GM23338 (cell line): ENCODE data around the gene MRPS11. TPM values are rescaled to one million over a fixed set of nuclear protein-coding genes. Genes with fewer than 3 reads are reported as not detected.

Experiments
- ATAC-seq: fragments of 200-7000 bp; cut with Tn5 transposase; 3 replicates; pipeline ENCODE4 v1.9.1; 2020
- DNase-seq: peaks from one replicate; pipeline ENCODE4 v3.0.0-alpha.2; 2015; ENCODE audit warnings: low spot score
- H2AFZ ChIP-seq: fragments of 200-600 bp; sonication (generic); 2 replicates; pipeline ENCODE4 v1.8.0; 2016; ENCODE audit warnings: antibody characterized with exemption, mild to moderate bottlenecking, moderate library complexity
- H3F3A ChIP-seq: fragments of 200-600 bp; sonication (generic); replicated peaks from 2 replicates; pipeline ENCODE4 v1.8.0; 2017; ENCODE audit warnings: antibody characterized with exemption, mixed run types, low read depth
- H3K27ac ChIP-seq: fragments of 200-600 bp; sonication (generic); 2 replicates; pipeline ENCODE4 v1.6.1; 2016; ENCODE audit warnings: low read depth
- H3K27me3 ChIP-seq: fragments of 200-600 bp; sonication (generic); 2 replicates; pipeline ENCODE4 v1.8.0; 2016; ENCODE audit warnings: mild to moderate bottlenecking, mixed run types, moderate library complexity; ENCODE audit not compliant: insufficient read depth
- H3K36me3 ChIP-seq: fragments of 200-600 bp; sonication (generic); 2 replicates; pipeline ENCODE4 v1.8.0; 2016; ENCODE audit warnings: mild to moderate bottlenecking; ENCODE audit not compliant: insufficient read depth
- H3K4me1 ChIP-seq: fragments of 200-600 bp; sonication (generic); 2 replicates; pipeline ENCODE4 v1.8.0; 2016; ENCODE audit warnings: mild to moderate bottlenecking, moderate library complexity; ENCODE audit not compliant: insufficient read depth
- H3K4me2 ChIP-seq: fragments of 200-600 bp; sonication (generic); 2 replicates; pipeline ENCODE4 v1.7.1; 2017; ENCODE audit warnings: mixed run types
- H3K4me3 ChIP-seq: fragments of 200-600 bp; sonication (generic); 2 replicates; pipeline ENCODE4 v1.6.1; 2016; ENCODE audit warnings: mixed run types
- H3K79me2 ChIP-seq: fragments of 200-600 bp; sonication (generic); replicated peaks from 2 replicates; pipeline ENCODE4 v1.8.0; 2017; ENCODE audit warnings: mild to moderate bottlenecking; ENCODE audit not compliant: insufficient read depth
- H3K9me2 ChIP-seq: fragments of 200-600 bp; sonication (generic); 2 replicates; pipeline ENCODE4 v1.8.0; 2017; ENCODE audit not compliant: insufficient read depth
- H4K20me1 ChIP-seq: fragments of 200-600 bp; sonication (generic); replicated peaks from 2 replicates; pipeline ENCODE4 v1.8.0; 2017; ENCODE audit warnings: mild to moderate bottlenecking; ENCODE audit not compliant: insufficient read depth
- H3K27ac Mint-ChIP-seq: 2 replicates; pipeline ENCODE4 v1.8.0; 2020; ENCODE audit warnings: inconsistent platforms, mild to moderate bottlenecking, moderate library complexity, mixed read lengths
- H3K27me3 Mint-ChIP-seq: 3 replicates; pipeline ENCODE4 v1.8.0; 2022; ENCODE audit warnings: low read depth, mild to moderate bottlenecking, moderate library complexity, mixed read lengths, inconsistent platforms; ENCODE audit not compliant: insufficient read depth, poor library complexity
- H3K36me3 Mint-ChIP-seq: 3 replicates; pipeline ENCODE4 v1.8.0; 2021; ENCODE audit warnings: low read depth, mild to moderate bottlenecking, inconsistent platforms, moderate library complexity, mixed read lengths
- H3K4me1 Mint-ChIP-seq: 3 replicates; pipeline ENCODE4 v1.8.0; 2020; ENCODE audit warnings: mild to moderate bottlenecking, inconsistent platforms, mixed read lengths
- H3K4me3 Mint-ChIP-seq: 3 replicates; pipeline ENCODE4 v1.8.0; 2021; ENCODE audit warnings: moderate library complexity, mild to moderate bottlenecking, inconsistent platforms, mixed read lengths
- H3K9me3 Mint-ChIP-seq: 3 replicates; pipeline ENCODE4 v1.8.0; 2020; ENCODE audit warnings: moderate library complexity, mild to moderate bottlenecking, inconsistent platforms, mixed read lengths
- CREB1 ChIP-seq: fragments of 250-450 bp; sonication (Bioruptor Pico); IDR thresholded peaks from 2 replicates; pipeline ENCODE4 v1.5.0; 2020; ENCODE audit warnings: low read depth, mild to moderate bottlenecking, moderate library complexity
- EZH2phosphoT487 ChIP-seq: fragments of 200-600 bp; sonication (generic); IDR thresholded peaks from one replicate; pipeline ENCODE4 v1.8.1; 2018; ENCODE audit warnings: antibody characterized with exemption; ENCODE audit not compliant: unreplicated experiment
- JUNB ChIP-seq: IDR thresholded peaks from one replicate; pipeline ENCODE4 v1.6.1; 2016; ENCODE audit warnings: antibody characterized with exemption; ENCODE audit not compliant: unreplicated experiment
- NANOG ChIP-seq: IDR thresholded peaks from 2 replicates; pipeline ENCODE4 v1.6.1; 2016; ENCODE audit warnings: antibody characterized with exemption, borderline replicate concordance
- POLR2AphosphoS5 ChIP-seq: IDR thresholded peaks from 2 replicates; pipeline ENCODE4 v1.6.1; 2016; ENCODE audit warnings: antibody characterized with exemption, low read depth
- REST ChIP-seq: IDR thresholded peaks from one replicate; pipeline ENCODE4 v1.6.1; 2018; ENCODE audit warnings: antibody characterized with exemption; ENCODE audit not compliant: unreplicated experiment
- STAT1 ChIP-seq: IDR thresholded peaks from one replicate; pipeline ENCODE4 v1.6.1; 2016; ENCODE audit warnings: antibody characterized with exemption; ENCODE audit not compliant: unreplicated experiment
- ZNF114 ChIP-seq: fragments of 250-450 bp; sonication (Bioruptor Pico); IDR thresholded peaks from 2 replicates; pipeline ENCODE4 v1.5.0; 2020; ENCODE audit warnings: mild to moderate bottlenecking, moderate library complexity
- ZNF331 ChIP-seq: fragments of 250-450 bp; sonication (Bioruptor Pico); IDR thresholded peaks from 2 replicates; pipeline ENCODE4 v1.5.0; 2020; ENCODE audit warnings: low read depth, mild to moderate bottlenecking, moderate library complexity
- ZNF462 ChIP-seq: fragments of 250-450 bp; sonication (Bioruptor Pico); IDR thresholded peaks from 2 replicates; pipeline ENCODE4 v1.5.0; 2020; ENCODE audit warnings: mild to moderate bottlenecking, moderate library complexity
- polyA plus RNA-seq: library from polyadenylated mRNA; unstranded; fragments of >200 nt; fragmentation: Nextera tagmentation; extraction: Ambion mirVana; gene quantifications from 2 replicates; pipeline ENCODE4 v1.2.1, GENCODE V29; 2016
- total RNA-seq: library from RNA; depleted of rRNA; stranded (reverse); fragments of >200 nt; shearing (Covaris generic); gene quantifications from 2 replicates; pipeline ENCODE4 v1.2.3, GENCODE V29; 2014

Gene MRPS11
- total and polyA plus RNA-seq, 2 experiments from 2014 or later: 35.8 to 57.9 TPM

GRCh38 chr15:88505721-88506120 is 38.2 kb downstream of the MRPS11 start (continued):
- TF ChIP-seq ZNF462 (CRISPR knock-in tag) (no peak), JUNB (no peak), NANOG (no peak), EZH2phosphoT487 (no peak)

- H3K27me3 Mint-ChIP-seq: peaks cover 8% of the 10 kb centered on the region
- H3K4me3 Mint-ChIP-seq: no peak overlapping the region
Observed at GRCh38 chr15:88506628-88507027, 39.1 kb downstream of the MRPS11 start.

GRCh38 chr15:88509321-88509720 is 41.8 kb downstream of the MRPS11 start:
- peaks cover 10% of the 10 kb centered on the region; the same call in 1 of the 2 replicates for H3K27me3 ChIP-seq
- Mint-ChIP-seq H3K27me3 (peaks cover 5% of the 10 kb centered on the region), H3K4me1 (peaks cover 9% of the 10 kb centered on the region)
- no peak for TF ChIP-seq ZNF114
- TF ChIP-seq REST: no peak
- TF ChIP-seq CREB1 (CRISPR knock-in tag): no peak
- TF ChIP-seq ZNF331: no peak
- TF ChIP-seq STAT1: no peak
- TF ChIP-seq NANOG: no peak
- TF ChIP-seq POLR2AphosphoS5: no peak
- no peak for TF ChIP-seq JUNB

More at GRCh38 chr15:88506628-88507027, 39.1 kb downstream of the MRPS11 start:
- Histone ChIP-seq H3K4me2 (no peak overlapping the region), H3K4me3 (no peak overlapping the region), H4K20me1 (no peaks in the 10 kb centered on the region; the same call in 1 of the 2 replicates), H3K9me2 (0 out of 2 replicates have a peak, but pooled peaks cover 3% of the 10 kb centered on the region), H2AFZ (no peak overlapping the region), H3K27me3 (peaks cover 17% of the 10 kb centered on the region; the same call in 1 of the 2 replicates), H3K4me1 (peaks cover 14% of the 10 kb centered on the region), H3K79me2 (no peaks in the 10 kb centered on the region), H3K36me3 (no peaks in the 10 kb centered on the region), H3F3A (no peaks in the 10 kb centered on the region), H3K27ac (no peak overlapping the region)
- Mint-ChIP-seq H3K4me1 (peaks cover 22% of the 10 kb centered on the region), H3K36me3 (peaks cover 16% of the 10 kb centered on the region; the same call in 1 of the 3 replicates), H3K9me3 (no peaks in the 10 kb centered on the region), H3K27ac (no peak overlapping the region)
- no peak for TF ChIP-seq STAT1
- ATAC-seq (no peak), DNase-seq (no peak)

More at GRCh38 chr15:88509321-88509720, 41.8 kb downstream of the MRPS11 start:
- H3K4me3 ChIP-seq: no peak overlapping the region
- no peak overlapping the region for H3K4me2 ChIP-seq
- no peaks in the 10 kb centered on the region for H3F3A ChIP-seq
- H4K20me1 ChIP-seq: no peaks in the 10 kb centered on the region
- 0 out of 2 replicates have a peak, but pooled peaks cover 3% of the 10 kb centered on the region for H3K9me2 ChIP-seq
- H3K79me2 ChIP-seq: no peaks in the 10 kb centered on the region
- H3K9me3 Mint-ChIP-seq: no peaks in the 10 kb centered on the region
- H3K36me3 ChIP-seq: no peaks in the 10 kb centered on the region
- peaks cover 8% of the 10 kb centered on the region for H3K4me1 ChIP-seq
- DNase-seq (no peak), ATAC-seq (no peak)
- no peak overlapping the region for H3K4me3 Mint-ChIP-seq
- no peak overlapping the region for H2AFZ ChIP-seq
- no peak overlapping the region for H3K27ac ChIP-seq
- H3K36me3 Mint-ChIP-seq: peaks cover 16% of the 10 kb centered on the region; the same call in 1 of the 3 replicates
- H3K27ac Mint-ChIP-seq: no peak overlapping the region
